Mucosa of descending colon (tissue), 3 donors: ENCODE data around the gene NF2. TPM values are rescaled to one million over a fixed set of nuclear protein-coding genes. Genes with fewer than 3 reads are reported as not detected.

ENCODE experiments used
- ATAC-seq: fragments of 200-7000 bp; cut with Tn5 transposase; one replicate; pipeline ENCODE4 v1.9.1; 2020; ENCODE audit warnings: mild to moderate bottlenecking, moderate library complexity
- DNase-seq, 3 donors: peaks; one replicate each; pipeline ENCODE4 v3.0.0-alpha.2; 2020
- H3K36me3 ChIP-seq: fragments of 200-600 bp; one replicate; pipeline ENCODE4 v1.8.0; 2021; ENCODE audit warnings: low read depth, mild to moderate bottlenecking
- H3K4me1 ChIP-seq: fragments of 200-600 bp; one replicate; pipeline ENCODE4 v1.8.0; 2021; ENCODE audit warnings: low read depth, mild to moderate bottlenecking
- H3K4me3 ChIP-seq: fragments of 200-600 bp; one replicate; pipeline ENCODE4 v1.8.0; 2021; ENCODE audit warnings: mild to moderate bottlenecking
- H3K9me3 ChIP-seq: fragments of 200-600 bp; one replicate; pipeline ENCODE4 v1.8.0; 2021; ENCODE audit warnings: mild to moderate bottlenecking
- intact Hi-C, 2 donors: fragments of 100-400 bp; cut with DNase I in 1 of 2; cut with micrococcal nuclease in 1 of 2; formaldehyde crosslinking; loops; one replicate each; pipeline versions ENCODE4 v1.11.0 to v1.11.1; 2022; cut with DNase I, micrococcal nuclease
- total RNA-seq, 3 donors: library from RNA; stranded (reverse); fragmentation: NEBNext Ultra II Directional in 2 of 3; extraction: Animal tissue kit (Norgen Biotek cat#: 25700) in 2 of 3; gene quantifications; one replicate each; pipeline versions ENCODE4 v1.2.1 to v1.2.4, GENCODE V29; 2021 to 2023
- TF ChIP-seq, protein P1 (sequence below): fragments of 200-600 bp; IDR thresholded peaks from one replicate; pipeline ENCODE4 v1.8.0; 2022; ENCODE audit warnings: antibody characterized with exemption, mild to moderate bottlenecking
- donor health status: DM: no; HTN: no; CAD: no; lungs with moderate emphysema.
- donor health status: DM: no; HTN: no; CAD: no.
- donor health status: DM: no; HTN: yes; CAD: no.

NF2 gene
- total RNA-seq, 3 donors from 2014 or later: 32.3 to 45.2 (median 43.1) TPM

DNA sequence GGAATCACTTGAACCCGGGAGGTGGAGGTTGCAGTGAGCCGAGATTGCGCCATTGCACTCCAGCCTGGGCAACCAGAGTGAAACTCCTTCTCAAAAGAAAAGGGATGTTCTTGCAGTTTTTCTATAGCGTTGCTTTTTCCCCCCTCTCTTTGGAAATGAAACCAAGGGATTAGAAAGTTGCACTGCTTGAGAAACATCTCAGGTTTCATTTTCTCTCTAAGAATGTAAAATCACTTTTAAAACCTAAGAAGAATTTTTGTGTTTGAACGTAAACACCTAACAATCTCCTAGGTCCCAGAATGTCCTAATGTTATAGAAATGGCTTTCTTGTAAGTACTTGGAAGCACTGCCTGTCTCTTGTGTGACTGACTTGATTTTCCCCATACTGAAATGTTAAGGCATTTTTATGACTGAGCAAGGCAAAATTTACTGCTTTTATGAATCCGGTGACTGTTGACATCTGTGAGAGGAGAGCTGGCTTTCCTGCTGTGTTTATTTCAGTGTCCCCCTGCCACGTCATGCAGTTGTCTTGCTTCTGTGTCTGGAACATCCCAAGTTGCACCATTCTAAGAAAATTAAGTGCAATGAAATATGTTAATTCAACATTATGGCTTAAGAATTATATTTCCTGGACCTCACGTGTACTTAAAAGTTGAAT is 37.7 kb downstream of the NF2 start:
- TF ChIP-seq, protein P1, sequence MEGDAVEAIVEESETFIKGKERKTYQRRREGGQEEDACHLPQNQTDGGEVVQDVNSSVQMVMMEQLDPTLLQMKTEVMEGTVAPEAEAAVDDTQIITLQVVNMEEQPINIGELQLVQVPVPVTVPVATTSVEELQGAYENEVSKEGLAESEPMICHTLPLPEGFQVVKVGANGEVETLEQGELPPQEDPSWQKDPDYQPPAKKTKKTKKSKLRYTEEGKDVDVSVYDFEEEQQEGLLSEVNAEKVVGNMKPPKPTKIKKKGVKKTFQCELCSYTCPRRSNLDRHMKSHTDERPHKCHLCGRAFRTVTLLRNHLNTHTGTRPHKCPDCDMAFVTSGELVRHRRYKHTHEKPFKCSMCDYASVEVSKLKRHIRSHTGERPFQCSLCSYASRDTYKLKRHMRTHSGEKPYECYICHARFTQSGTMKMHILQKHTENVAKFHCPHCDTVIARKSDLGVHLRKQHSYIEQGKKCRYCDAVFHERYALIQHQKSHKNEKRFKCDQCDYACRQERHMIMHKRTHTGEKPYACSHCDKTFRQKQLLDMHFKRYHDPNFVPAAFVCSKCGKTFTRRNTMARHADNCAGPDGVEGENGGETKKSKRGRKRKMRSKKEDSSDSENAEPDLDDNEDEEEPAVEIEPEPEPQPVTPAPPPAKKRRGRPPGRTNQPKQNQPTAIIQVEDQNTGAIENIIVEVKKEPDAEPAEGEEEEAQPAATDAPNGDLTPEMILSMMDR: no peak
- intact Hi-C loops: no loop called here
- DNase-seq: no peak
- Histone ChIP-seq H3K9me3 (no peaks in the 10 kb centered on the region), H3K4me1 (peaks cover 9% of the 10 kb centered on the region), H3K36me3 (no peaks in the 10 kb centered on the region), H3K4me3 (no peak overlapping the region)
- ATAC-seq: peak; percentile 56

DNA sequence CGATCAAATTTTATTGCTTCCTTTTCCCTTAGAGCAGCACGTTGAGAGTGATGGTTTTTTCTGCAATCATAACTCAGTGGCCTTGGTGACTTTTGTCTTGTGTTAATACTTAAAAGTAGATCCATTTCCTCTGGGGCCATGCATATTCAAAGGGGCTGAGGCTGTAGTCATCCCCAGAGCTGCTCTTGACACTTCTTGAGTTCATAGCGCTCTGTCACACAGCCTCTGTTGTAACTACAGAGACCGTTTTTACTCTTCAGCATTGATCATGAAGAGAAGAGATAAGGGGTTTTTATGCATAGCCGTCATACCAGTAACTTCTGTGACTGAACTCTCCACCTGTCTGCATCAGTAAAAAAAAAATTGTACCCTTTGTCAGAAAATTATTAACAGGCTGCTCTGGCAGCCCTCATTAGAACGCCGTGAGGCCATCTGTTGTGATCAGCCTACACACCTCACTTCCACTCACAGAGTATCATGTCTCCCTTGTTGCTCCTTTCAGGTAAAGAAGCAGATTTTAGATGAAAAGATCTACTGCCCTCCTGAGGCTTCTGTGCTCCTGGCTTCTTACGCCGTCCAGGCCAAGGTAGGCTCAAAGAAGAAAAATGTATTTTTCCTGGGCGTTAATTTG is 38.4 kb downstream of the NF2 start:
- Histone ChIP-seq H3K4me3 (no peak overlapping the region), H3K9me3 (no peaks in the 10 kb centered on the region), H3K36me3 (no peaks in the 10 kb centered on the region), H3K4me1 (peaks cover 9% of the 10 kb centered on the region)
- no peak for DNase-seq
- intact Hi-C loops: no loop called here
- TF ChIP-seq, protein P1: no peak
- peak; percentile 34 for ATAC-seq

DNA sequence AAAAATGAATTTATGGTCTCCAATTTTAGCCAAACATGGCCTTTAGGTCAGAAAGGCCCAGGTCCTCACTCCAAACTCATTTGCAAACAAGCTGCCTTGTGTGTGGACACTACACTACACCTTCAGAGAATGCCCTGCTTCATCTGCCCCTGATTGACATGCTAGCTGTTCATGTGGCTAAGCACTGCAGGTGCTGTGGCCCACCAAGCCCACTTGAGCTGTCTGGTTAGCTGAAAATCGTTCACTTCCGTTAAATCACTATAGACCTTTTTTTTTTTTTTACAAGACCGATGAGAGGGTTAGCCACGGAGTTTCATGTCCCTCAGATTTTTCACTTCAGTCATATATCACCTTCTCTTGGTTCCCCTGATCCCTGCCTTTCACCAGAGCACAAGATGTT is 39.3 kb downstream of the NF2 start:
- no peak for DNase-seq
- no peaks in the 10 kb centered on the region for H3K36me3 ChIP-seq
- ATAC-seq: no peak
- TF ChIP-seq, protein P1: no peak
- H3K9me3 ChIP-seq: no peaks in the 10 kb centered on the region
- H3K4me1 ChIP-seq: peaks cover 9% of the 10 kb centered on the region
- intact Hi-C loops: no loop called here
- H3K4me3 ChIP-seq: no peak overlapping the region

DNA sequence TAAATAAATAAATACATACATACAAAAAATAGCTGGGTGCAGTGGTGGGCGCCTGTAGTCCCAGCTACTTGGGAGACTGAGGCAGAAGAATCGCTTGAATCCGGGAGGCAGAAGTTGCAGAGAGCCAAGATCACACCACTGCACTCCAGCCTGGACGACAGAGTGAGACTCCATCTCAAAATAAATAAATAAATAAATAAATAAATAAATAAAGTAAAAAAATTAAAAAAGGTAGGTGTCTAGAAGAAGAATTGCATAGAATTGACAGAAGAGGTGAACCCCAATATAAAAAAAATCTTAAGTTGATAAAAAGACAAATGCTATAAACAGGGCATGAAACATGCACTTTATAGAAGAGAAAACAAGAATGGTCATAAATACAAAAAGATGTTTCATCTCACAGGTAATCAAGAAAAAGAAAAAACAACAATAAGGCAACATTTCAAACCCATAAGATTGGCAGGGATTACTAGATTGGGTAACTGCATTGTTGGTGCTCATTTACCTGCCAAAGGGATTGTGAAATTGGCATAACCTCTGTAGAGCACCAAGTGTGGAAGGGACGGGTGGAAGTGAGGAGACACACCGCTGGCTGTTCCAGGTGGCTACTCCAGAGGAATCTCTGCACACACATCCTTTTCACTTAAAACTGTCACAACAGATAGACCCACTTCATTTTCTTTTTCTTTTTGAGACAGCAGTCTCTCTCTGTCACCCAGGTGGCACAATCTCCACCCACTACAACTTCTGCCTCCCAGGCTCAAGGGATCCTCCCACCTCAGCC is 44.7 kb downstream of the NF2 start:
- H3K36me3 ChIP-seq: no peaks in the 10 kb centered on the region
- TF ChIP-seq, protein P1: no peak
- no peak for DNase-seq
- no peaks in the 10 kb centered on the region for H3K4me1 ChIP-seq
- no peak for ATAC-seq
- intact Hi-C loops: no loop called here
- no peaks in the 10 kb centered on the region for H3K9me3 ChIP-seq
- H3K4me3 ChIP-seq: no peak overlapping the region

DNA sequence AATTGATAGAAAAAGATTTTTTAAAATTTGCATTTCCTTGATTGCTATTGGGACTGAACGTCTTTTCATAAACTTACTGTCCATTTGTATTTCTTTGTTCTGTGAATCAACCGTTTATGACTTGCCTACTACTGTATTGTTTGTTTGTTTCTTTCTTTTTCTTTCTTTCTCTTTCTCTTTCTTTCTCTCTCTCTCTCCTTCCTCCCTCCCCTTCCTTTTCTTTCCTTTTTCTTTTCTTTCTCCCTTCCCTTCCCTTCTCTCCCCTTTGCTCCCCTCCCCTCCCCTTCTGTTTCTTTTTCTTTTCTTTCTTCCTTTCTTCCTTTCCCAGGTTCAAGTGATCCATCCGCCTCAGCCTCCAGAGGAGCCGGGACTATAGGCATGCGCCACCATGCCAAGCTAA is 46.9 kb downstream of the NF2 start:
- no peaks in the 10 kb centered on the region for H3K4me1 ChIP-seq
- ATAC-seq: no peak
- DNase-seq: no peak
- no peaks in the 10 kb centered on the region for H3K9me3 ChIP-seq
- intact Hi-C loops: no loop called here
- no peaks in the 10 kb centered on the region for H3K36me3 ChIP-seq
- no peak overlapping the region for H3K4me3 ChIP-seq
- TF ChIP-seq, protein P1: no peak
